ENCODE measurements around the gene UTS2B. TPM values are rescaled to one million over a fixed set of nuclear protein-coding genes. Genes with fewer than 3 reads are reported as not detected.

The UTS2B gene
- total and polyA plus RNA-seq, 2 of the 13 experiments (the other 11 are each of a cell fraction or from before 2014, with no cell fraction given), result 0.03 to 0.46 TPM

DNA sequence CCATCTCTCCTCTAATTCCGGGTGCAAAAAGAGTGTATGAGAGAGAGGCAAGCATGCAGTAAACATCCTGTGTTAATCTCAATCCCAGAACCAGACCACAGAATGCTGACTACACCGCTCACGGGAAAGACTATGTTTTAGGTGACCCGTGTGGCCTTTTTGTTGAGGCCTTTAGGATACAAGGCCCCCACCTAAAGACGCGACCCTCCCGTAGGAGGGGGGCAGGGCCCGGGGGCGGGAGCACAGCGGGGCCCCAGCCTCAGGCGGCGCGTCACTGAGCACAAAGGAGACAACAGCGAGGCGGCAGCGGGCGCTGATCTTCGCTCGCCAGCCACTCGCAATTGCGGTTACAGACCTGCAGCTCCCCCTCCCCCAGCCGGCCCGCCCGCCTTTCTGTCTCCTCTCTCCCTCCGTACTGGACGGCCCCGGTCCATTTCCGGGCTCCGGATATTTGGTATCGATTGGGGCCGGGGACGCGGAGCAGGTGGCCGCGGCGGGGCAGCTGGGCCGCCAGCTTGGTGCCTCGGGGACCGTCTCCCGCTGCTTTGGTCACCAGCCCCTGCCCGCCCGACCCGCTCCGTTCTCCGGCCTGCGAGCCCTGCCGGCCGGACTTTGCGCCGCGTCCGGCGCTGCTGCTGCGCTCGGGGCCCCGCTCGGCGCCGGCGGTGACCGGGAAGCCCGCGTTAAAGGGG lies 1.2 kb downstream of the UTS2B start, which contains the start of gene CCDC50 (continued):
- no peak for TF ChIP-seq NBN (conservative IDR thresholded peaks at IDR 0.05)
- peak; percentile 92 for TF ChIP-seq ZFP82 (CRISPR knock-in tag; IDR thresholded peaks at IDR 0.05; ENCODE audit: borderline replicate concordance)
- no peak for TF ChIP-seq HCFC1 (IDR thresholded peaks at IDR 0.05; ENCODE audit: low read depth, low read length)
- TF ChIP-seq, protein P1, sequence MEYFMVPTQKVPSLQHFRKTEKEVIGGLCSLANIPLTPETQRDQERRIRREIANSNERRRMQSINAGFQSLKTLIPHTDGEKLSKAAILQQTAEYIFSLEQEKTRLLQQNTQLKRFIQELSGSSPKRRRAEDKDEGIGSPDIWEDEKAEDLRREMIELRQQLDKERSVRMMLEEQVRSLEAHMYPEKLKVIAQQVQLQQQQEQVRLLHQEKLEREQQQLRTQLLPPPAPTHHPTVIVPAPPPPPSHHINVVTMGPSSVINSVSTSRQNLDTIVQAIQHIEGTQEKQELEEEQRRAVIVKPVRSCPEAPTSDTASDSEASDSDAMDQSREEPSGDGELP (IDR thresholded peaks at IDR 0.05; ENCODE audit: borderline replicate concordance, low read depth), result peak; percentile 89
- TF ChIP-seq, protein P2, sequence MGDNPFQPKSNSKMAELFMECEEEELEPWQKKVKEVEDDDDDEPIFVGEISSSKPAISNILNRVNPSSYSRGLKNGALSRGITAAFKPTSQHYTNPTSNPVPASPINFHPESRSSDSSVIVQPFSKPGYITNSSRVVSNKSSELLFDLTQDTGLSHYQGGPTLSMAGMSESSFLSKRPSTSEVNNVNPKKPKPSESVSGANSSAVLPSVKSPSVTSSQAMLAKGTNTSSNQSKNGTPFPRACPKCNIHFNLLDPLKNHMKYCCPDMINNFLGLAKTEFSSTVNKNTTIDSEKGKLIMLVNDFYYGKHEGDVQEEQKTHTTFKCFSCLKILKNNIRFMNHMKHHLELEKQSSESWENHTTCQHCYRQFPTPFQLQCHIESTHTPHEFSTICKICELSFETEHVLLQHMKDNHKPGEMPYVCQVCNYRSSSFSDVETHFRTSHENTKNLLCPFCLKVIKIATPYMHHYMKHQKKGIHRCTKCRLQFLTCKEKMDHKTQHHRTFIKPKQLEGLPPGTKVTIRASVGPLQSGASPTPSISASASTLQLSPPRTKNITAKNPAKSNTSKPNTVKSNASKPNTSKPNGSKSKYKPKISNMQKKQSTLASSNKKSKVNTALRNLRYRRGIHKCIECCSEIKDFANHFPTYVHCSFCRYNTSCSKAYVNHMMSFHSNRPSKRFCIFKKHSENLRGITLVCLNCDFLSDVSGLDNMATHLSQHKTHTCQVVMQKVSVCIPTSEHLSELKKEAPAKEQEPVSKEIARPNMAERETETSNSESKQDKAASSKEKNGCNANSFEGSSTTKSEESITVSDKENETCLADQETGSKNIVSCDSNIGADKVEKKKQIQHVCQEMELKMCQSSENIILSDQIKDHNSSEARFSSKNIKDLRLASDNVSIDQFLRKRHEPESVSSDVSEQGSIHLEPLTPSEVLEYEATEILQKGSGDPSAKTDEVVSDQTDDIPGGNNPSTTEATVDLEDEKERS (CRISPR knock-in tag; IDR thresholded peaks at IDR 0.05), result peak; percentile 72; the same call in 1 of the 2 replicates
- TF ChIP-seq ZFP41 (CRISPR knock-in tag; IDR thresholded peaks at IDR 0.05; ENCODE audit: borderline replicate concordance), result no peak
- TF ChIP-seq, protein P3, sequence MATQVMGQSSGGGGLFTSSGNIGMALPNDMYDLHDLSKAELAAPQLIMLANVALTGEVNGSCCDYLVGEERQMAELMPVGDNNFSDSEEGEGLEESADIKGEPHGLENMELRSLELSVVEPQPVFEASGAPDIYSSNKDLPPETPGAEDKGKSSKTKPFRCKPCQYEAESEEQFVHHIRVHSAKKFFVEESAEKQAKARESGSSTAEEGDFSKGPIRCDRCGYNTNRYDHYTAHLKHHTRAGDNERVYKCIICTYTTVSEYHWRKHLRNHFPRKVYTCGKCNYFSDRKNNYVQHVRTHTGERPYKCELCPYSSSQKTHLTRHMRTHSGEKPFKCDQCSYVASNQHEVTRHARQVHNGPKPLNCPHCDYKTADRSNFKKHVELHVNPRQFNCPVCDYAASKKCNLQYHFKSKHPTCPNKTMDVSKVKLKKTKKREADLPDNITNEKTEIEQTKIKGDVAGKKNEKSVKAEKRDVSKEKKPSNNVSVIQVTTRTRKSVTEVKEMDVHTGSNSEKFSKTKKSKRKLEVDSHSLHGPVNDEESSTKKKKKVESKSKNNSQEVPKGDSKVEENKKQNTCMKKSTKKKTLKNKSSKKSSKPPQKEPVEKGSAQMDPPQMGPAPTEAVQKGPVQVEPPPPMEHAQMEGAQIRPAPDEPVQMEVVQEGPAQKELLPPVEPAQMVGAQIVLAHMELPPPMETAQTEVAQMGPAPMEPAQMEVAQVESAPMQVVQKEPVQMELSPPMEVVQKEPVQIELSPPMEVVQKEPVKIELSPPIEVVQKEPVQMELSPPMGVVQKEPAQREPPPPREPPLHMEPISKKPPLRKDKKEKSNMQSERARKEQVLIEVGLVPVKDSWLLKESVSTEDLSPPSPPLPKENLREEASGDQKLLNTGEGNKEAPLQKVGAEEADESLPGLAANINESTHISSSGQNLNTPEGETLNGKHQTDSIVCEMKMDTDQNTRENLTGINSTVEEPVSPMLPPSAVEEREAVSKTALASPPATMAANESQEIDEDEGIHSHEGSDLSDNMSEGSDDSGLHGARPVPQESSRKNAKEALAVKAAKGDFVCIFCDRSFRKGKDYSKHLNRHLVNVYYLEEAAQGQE (IDR thresholded peaks at IDR 0.05; ENCODE audit: borderline replicate concordance in 1 of 2, low read depth in 1 of 2, low read length in 2 of 2), result peak in 1 of 2 experiments; percentile 81; a peak in 2 of 4 replicates
- TF ChIP-seq, protein P4, sequence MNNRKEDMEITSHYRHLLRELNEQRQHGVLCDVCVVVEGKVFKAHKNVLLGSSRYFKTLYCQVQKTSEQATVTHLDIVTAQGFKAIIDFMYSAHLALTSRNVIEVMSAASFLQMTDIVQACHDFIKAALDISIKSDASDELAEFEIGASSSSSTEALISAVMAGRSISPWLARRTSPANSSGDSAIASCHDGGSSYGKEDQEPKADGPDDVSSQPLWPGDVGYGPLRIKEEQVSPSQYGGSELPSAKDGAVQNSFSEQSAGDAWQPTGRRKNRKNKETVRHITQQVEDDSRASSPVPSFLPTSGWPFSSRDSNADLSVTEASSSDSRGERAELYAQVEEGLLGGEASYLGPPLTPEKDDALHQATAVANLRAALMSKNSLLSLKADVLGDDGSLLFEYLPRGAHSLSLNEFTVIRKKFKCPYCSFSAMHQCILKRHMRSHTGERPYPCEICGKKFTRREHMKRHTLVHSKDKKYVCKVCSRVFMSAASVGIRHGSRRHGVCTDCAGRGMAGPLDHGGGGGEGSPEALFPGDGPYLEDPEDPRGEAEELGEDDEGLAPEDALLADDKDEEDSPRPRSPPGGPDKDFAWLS (CRISPR knock-in tag; IDR thresholded peaks at IDR 0.05; ENCODE audit: borderline replicate concordance), result no peak
- TF ChIP-seq, protein P5, sequence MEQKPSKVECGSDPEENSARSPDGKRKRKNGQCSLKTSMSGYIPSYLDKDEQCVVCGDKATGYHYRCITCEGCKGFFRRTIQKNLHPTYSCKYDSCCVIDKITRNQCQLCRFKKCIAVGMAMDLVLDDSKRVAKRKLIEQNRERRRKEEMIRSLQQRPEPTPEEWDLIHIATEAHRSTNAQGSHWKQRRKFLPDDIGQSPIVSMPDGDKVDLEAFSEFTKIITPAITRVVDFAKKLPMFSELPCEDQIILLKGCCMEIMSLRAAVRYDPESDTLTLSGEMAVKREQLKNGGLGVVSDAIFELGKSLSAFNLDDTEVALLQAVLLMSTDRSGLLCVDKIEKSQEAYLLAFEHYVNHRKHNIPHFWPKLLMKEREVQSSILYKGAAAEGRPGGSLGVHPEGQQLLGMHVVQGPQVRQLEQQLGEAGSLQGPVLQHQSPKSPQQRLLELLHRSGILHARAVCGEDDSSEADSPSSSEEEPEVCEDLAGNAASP (CRISPR knock-in tag; IDR thresholded peaks at IDR 0.05; ENCODE audit: borderline replicate concordance), result peak; percentile 56; the same call in 1 of the 2 replicates
- no peak for TF ChIP-seq PLRG1 (conservative IDR thresholded peaks at IDR 0.05)
- TF ChIP-seq ZSCAN25 (CRISPR knock-in tag; IDR thresholded peaks at IDR 0.05), result no peak
- TF ChIP-seq, protein P6, sequence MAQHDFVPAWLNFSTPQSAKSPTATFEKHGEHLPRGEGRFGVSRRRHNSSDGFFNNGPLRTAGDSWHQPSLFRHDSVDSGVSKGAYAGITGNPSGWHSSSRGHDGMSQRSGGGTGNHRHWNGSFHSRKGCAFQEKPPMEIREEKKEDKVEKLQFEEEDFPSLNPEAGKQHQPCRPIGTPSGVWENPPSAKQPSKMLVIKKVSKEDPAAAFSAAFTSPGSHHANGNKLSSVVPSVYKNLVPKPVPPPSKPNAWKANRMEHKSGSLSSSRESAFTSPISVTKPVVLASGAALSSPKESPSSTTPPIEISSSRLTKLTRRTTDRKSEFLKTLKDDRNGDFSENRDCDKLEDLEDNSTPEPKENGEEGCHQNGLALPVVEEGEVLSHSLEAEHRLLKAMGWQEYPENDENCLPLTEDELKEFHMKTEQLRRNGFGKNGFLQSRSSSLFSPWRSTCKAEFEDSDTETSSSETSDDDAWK (CRISPR knock-in tag; IDR thresholded peaks at IDR 0.05), result no peak
- no peak for TF ChIP-seq ZNF557 (CRISPR knock-in tag; IDR thresholded peaks at IDR 0.05)
- no peak for TF ChIP-seq ZNF101 (CRISPR knock-in tag; IDR thresholded peaks at IDR 0.05; ENCODE audit: borderline replicate concordance, low read depth)
- TF ChIP-seq FOSL1 (CRISPR knock-in tag; IDR thresholded peaks at IDR 0.05; ENCODE audit: borderline replicate concordance), result 0 out of 2 replicates have a peak, but pooled peaks have one; percentile 17
- TF ChIP-seq RFXAP (CRISPR knock-in tag; IDR thresholded peaks at IDR 0.05; ENCODE audit: borderline replicate concordance), result no peak; the same call in 1 of the 2 replicates
